22Rv1 (cell line): Measurements from ENCODE around the gene CRYBG2.

ENCODE experiments used
- ZFX ChIP-seq: fragments of 450-650 bp; IDR thresholded peaks from 2 replicates; pipeline ENCODE4 v1.6.1; 2017; ENCODE audit warnings: antibody characterized with exemption, borderline replicate concordance
- TF ChIP-seq, protein P1 (sequence below): fragments of 450-650 bp; IDR thresholded peaks from 2 replicates; pipeline ENCODE4 v1.5.1; 2017; ENCODE audit warnings: mild to moderate bottlenecking

- TF ChIP-seq, protein P1, sequence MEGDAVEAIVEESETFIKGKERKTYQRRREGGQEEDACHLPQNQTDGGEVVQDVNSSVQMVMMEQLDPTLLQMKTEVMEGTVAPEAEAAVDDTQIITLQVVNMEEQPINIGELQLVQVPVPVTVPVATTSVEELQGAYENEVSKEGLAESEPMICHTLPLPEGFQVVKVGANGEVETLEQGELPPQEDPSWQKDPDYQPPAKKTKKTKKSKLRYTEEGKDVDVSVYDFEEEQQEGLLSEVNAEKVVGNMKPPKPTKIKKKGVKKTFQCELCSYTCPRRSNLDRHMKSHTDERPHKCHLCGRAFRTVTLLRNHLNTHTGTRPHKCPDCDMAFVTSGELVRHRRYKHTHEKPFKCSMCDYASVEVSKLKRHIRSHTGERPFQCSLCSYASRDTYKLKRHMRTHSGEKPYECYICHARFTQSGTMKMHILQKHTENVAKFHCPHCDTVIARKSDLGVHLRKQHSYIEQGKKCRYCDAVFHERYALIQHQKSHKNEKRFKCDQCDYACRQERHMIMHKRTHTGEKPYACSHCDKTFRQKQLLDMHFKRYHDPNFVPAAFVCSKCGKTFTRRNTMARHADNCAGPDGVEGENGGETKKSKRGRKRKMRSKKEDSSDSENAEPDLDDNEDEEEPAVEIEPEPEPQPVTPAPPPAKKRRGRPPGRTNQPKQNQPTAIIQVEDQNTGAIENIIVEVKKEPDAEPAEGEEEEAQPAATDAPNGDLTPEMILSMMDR: no peak
- no peak for TF ChIP-seq ZFX
These were observed 24.9 kb upstream of the CRYBG2 start for GRCh38 chr1:26378879-26379251.
